ENCODE data around the gene SERP1. TPM values are rescaled to one million over a fixed set of nuclear protein-coding genes. Genes with fewer than 3 reads are reported as not detected.

SERP1 gene
- total RNA-seq, 1 donor from 2014 or later: 119 TPM

DNA sequence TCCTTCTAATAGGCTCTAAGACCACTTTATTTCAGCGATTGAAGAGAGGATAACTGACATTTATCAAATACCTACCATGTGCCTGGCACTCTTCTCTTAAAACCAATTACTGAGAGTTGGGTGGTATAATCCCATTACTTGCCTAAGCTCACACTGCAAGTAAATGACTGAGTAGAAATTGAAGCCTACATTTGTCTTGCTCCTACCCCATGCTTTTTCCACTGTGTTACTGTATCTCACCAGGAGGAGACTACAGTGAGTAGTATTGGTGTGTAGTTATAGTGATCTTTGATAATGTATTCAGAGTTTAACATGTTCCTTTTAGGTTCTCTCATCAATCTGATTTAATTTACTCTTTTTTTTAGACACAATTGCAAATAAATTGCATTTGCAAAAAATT, 21.0 kb upstream of the SERP1 start:
- Mint-ChIP-seq H3K36me3 (ENCODE audit: low read depth, unreplicated experiment) (peaks cover 8% of the 10 kb centered on the region), H3K9me3 (ENCODE audit: unreplicated experiment) (no peaks in the 10 kb centered on the region), H3K27me3 (ENCODE audit: low read depth, unreplicated experiment) (no peaks in the 10 kb centered on the region), H3K27ac (ENCODE audit: unreplicated experiment) (no peak overlapping the region), H3K4me1 (ENCODE audit: low read depth, unreplicated experiment) (no peaks in the 10 kb centered on the region), H3K4me3 (ENCODE audit: unreplicated experiment) (no peak overlapping the region)
- H3K9me3 ChIP-seq (ENCODE audit: insufficient read depth, low read depth, low read length): no peaks in the 10 kb centered on the region
- no peak for DNase-seq (ENCODE audit: low read depth)
- H2AFZ ChIP-seq (ENCODE audit: low read depth, low read length): no peak overlapping the region
- H3K36me3 ChIP-seq (ENCODE audit: insufficient read depth, low read length): peaks cover 52% of the 10 kb centered on the region
- TF ChIP-seq, protein P1, sequence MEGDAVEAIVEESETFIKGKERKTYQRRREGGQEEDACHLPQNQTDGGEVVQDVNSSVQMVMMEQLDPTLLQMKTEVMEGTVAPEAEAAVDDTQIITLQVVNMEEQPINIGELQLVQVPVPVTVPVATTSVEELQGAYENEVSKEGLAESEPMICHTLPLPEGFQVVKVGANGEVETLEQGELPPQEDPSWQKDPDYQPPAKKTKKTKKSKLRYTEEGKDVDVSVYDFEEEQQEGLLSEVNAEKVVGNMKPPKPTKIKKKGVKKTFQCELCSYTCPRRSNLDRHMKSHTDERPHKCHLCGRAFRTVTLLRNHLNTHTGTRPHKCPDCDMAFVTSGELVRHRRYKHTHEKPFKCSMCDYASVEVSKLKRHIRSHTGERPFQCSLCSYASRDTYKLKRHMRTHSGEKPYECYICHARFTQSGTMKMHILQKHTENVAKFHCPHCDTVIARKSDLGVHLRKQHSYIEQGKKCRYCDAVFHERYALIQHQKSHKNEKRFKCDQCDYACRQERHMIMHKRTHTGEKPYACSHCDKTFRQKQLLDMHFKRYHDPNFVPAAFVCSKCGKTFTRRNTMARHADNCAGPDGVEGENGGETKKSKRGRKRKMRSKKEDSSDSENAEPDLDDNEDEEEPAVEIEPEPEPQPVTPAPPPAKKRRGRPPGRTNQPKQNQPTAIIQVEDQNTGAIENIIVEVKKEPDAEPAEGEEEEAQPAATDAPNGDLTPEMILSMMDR (IDR thresholded peaks at IDR 0.05; ENCODE audit: insufficient read depth, low read depth, low read length): no peak
- TF ChIP-seq EZH2 (IDR thresholded peaks at IDR 0.05; ENCODE audit: insufficient read depth, low read length): no peak
- no peak overlapping the region for H3K4me2 ChIP-seq (ENCODE audit: low read length)
- no peaks in the 10 kb centered on the region for H3K4me1 ChIP-seq (ENCODE audit: insufficient read depth, low read length)
- no peak overlapping the region for H3K4me3 ChIP-seq (ENCODE audit: insufficient read depth, low read depth, low read length)
- no peak overlapping the region for H3K9ac ChIP-seq (ENCODE audit: low read length)
- no peak overlapping the region for H3K27ac ChIP-seq (ENCODE audit: low read depth, low read length)
- no peaks in the 10 kb centered on the region for H3K27me3 ChIP-seq (ENCODE audit: insufficient read depth, low read length)
- FAIRE-seq: no peak
- H3K79me2 ChIP-seq (ENCODE audit: insufficient read depth, low read length): no peaks in the 10 kb centered on the region
- H4K20me1 ChIP-seq (ENCODE audit: insufficient read depth, low read length): no peaks in the 10 kb centered on the region

DNA sequence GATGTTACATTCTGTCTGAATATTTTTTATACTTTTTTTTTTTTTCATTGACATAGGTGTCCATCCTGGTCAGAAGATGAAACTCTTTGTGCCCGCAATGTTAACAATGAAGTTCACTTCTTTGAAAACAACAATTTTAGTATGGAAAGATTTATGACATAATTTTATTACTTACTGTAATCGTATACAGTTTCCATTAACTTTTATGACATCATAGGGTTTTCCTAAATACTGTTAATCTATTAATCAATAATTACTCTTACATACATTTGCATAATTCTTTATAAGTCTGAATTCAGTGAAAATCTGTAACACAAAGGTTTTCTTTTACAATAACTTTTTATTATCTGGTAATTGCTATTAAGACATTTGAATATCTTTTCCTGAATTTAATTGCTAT, 17.9 kb upstream of the SERP1 start:
- FAIRE-seq (no peak), DNase-seq (ENCODE audit: low read depth) (no peak)
- no peak overlapping the region for H3K4me2 ChIP-seq (ENCODE audit: low read length)
- H3K36me3 ChIP-seq (ENCODE audit: insufficient read depth, low read length): peaks cover 41% of the 10 kb centered on the region
- no peaks in the 10 kb centered on the region for H3K4me1 Mint-ChIP-seq (ENCODE audit: low read depth, unreplicated experiment)
- no peaks in the 10 kb centered on the region for H3K9me3 ChIP-seq (ENCODE audit: insufficient read depth, low read depth, low read length)
- no peaks in the 10 kb centered on the region for H3K27me3 Mint-ChIP-seq (ENCODE audit: low read depth, unreplicated experiment)
- H4K20me1 ChIP-seq (ENCODE audit: insufficient read depth, low read length): no peaks in the 10 kb centered on the region
- no peaks in the 10 kb centered on the region for H3K27me3 ChIP-seq (ENCODE audit: insufficient read depth, low read length)
- no peaks in the 10 kb centered on the region for H3K4me1 ChIP-seq (ENCODE audit: insufficient read depth, low read length)
- no peak overlapping the region for H3K4me3 Mint-ChIP-seq (ENCODE audit: unreplicated experiment)
- no peak overlapping the region for H3K27ac Mint-ChIP-seq (ENCODE audit: unreplicated experiment)
- peaks cover 15% of the 10 kb centered on the region for H3K79me2 ChIP-seq (ENCODE audit: insufficient read depth, low read length)
- no peaks in the 10 kb centered on the region for H3K9me3 Mint-ChIP-seq (ENCODE audit: unreplicated experiment)
- peaks cover 5% of the 10 kb centered on the region for H3K36me3 Mint-ChIP-seq (ENCODE audit: low read depth, unreplicated experiment)
- H3K27ac ChIP-seq (ENCODE audit: low read depth, low read length): no peak overlapping the region
- no peak overlapping the region for H2AFZ ChIP-seq (ENCODE audit: low read depth, low read length)
- no peak overlapping the region for H3K9ac ChIP-seq (ENCODE audit: low read length)
- no peak overlapping the region for H3K4me3 ChIP-seq (ENCODE audit: insufficient read depth, low read depth, low read length)
- TF ChIP-seq, protein P1 (IDR thresholded peaks at IDR 0.05; ENCODE audit: insufficient read depth, low read depth, low read length): no peak
- no peak for TF ChIP-seq EZH2 (IDR thresholded peaks at IDR 0.05; ENCODE audit: insufficient read depth, low read length)

DNA sequence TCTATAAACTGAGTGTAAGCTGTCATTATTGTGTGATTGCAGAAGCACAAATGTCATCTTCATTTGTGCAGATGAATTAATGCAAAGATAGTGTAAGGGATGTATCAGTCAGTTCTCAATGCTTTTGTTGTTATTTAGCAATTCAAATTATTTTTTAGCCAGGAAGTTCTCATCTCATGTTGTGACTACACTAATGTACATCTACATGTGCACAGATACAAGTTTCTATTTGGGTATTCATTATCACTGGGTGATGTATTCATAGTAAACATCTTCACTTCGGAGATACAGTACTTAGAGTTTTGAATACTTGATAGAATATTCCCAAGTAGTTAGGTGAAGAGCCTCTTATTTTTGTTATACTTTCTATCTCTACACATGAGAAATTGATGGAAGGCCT, 11.4 kb upstream of the SERP1 start:
- TF ChIP-seq, protein P1 (IDR thresholded peaks at IDR 0.05; ENCODE audit: insufficient read depth, low read depth, low read length): no peak
- TF ChIP-seq EZH2 (IDR thresholded peaks at IDR 0.05; ENCODE audit: insufficient read depth, low read length): no peak
- no peak for DNase-seq (ENCODE audit: low read depth)
- H3K9me3 Mint-ChIP-seq (ENCODE audit: unreplicated experiment): no peaks in the 10 kb centered on the region
- H3K36me3 ChIP-seq (ENCODE audit: insufficient read depth, low read length): peaks cover 32% of the 10 kb centered on the region
- H3K79me2 ChIP-seq (ENCODE audit: insufficient read depth, low read length): peaks cover 69% of the 10 kb centered on the region
- H3K4me1 Mint-ChIP-seq (ENCODE audit: low read depth, unreplicated experiment): no peaks in the 10 kb centered on the region
- H3K4me1 ChIP-seq (ENCODE audit: insufficient read depth, low read length): no peaks in the 10 kb centered on the region
- no peak overlapping the region for H3K27ac Mint-ChIP-seq (ENCODE audit: unreplicated experiment)
- H3K9ac ChIP-seq (ENCODE audit: low read length): no peak overlapping the region
- H3K4me2 ChIP-seq (ENCODE audit: low read length): no peak overlapping the region
- no peak overlapping the region for H3K4me3 ChIP-seq (ENCODE audit: insufficient read depth, low read depth, low read length)
- no peak overlapping the region for H3K4me3 Mint-ChIP-seq (ENCODE audit: unreplicated experiment)
- H4K20me1 ChIP-seq (ENCODE audit: insufficient read depth, low read length): peaks cover 13% of the 10 kb centered on the region
- H3K27ac ChIP-seq (ENCODE audit: low read depth, low read length): no peak overlapping the region
- H3K36me3 Mint-ChIP-seq (ENCODE audit: low read depth, unreplicated experiment): peaks cover 9% of the 10 kb centered on the region
- H3K27me3 Mint-ChIP-seq (ENCODE audit: low read depth, unreplicated experiment): no peaks in the 10 kb centered on the region
- H2AFZ ChIP-seq (ENCODE audit: low read depth, low read length): no peak overlapping the region
- FAIRE-seq: no peak
- H3K27me3 ChIP-seq (ENCODE audit: insufficient read depth, low read length): no peaks in the 10 kb centered on the region
- no peaks in the 10 kb centered on the region for H3K9me3 ChIP-seq (ENCODE audit: insufficient read depth, low read depth, low read length)
